Heart left ventricle (tissue), 16 donors: ENCODE data around the gene CHN1. TPM values are rescaled to one million over a fixed set of nuclear protein-coding genes. Genes with fewer than 3 reads are reported as not detected.

ENCODE experiments used
- ATAC-seq, 4 donors: fragments of 200-7000 bp; cut with Tn5 transposase; one replicate each; pipeline ENCODE4 v1.9.1; 2020 to 2022; ENCODE audit warnings: moderate library complexity in 4 of 4, mild to moderate bottlenecking in 3 of 4, moderate number of reproducible peaks in 1 of 4
- DNase-seq, 5 donors: peaks; one replicate each; pipeline ENCODE4 v3.0.0-alpha.2; 2020
- H3K27ac ChIP-seq, 12 donors: fragments of 200-600 bp; sonication (generic) in 4 of 12; one replicate each; pipeline versions ENCODE4 v1.5.0 to v1.8.0; 2016 to 2022; ENCODE audit warnings: mild to moderate bottlenecking in 2 of 12
- H3K27me3 ChIP-seq, 9 donors: fragments of 200-600 bp; sonication (generic) in 2 of 9; one replicate each; pipeline versions ENCODE4 v1.5.1 to v1.8.0; 2016 to 2022; ENCODE audit warnings: mild to moderate bottlenecking in 3 of 9
- H3K36me3 ChIP-seq, 9 donors: fragments of 200-600 bp; sonication (generic) in 2 of 9; one replicate each; pipeline versions ENCODE4 v1.5.0 to v1.8.0; 2018 to 2022; ENCODE audit warnings: mild to moderate bottlenecking in 2 of 9
- H3K4me1 ChIP-seq, 12 donors: fragments of 200-600 bp; sonication (generic) in 4 of 12; one replicate each; pipeline versions ENCODE4 v1.5.0 to v1.8.0; 2016 to 2022; ENCODE audit warnings: mild to moderate bottlenecking in 3 of 12
- H3K4me3 ChIP-seq, 12 donors: fragments of 200-600 bp; sonication (generic) in 4 of 12; one replicate each; pipeline versions ENCODE4 v1.5.0 to v1.8.0; 2017 to 2022; ENCODE audit warnings: mild to moderate bottlenecking in 9 of 12, moderate library complexity in 4 of 12
- H3K9me3 ChIP-seq, 12 donors: fragments of 200-600 bp; sonication (generic) in 4 of 12; one replicate each; pipeline versions ENCODE4 v1.5.0 to v1.8.0; 2016 to 2022; ENCODE audit warnings: mild to moderate bottlenecking in 1 of 12
- POLR2A ChIP-seq, 2 donors: fragments of 450-650 bp; IDR thresholded peaks; one replicate each; pipeline ENCODE4 v1.6.1; 2017; ENCODE audit warnings: antibody characterized with exemption in 2 of 2, mild to moderate bottlenecking in 2 of 2, moderate library complexity in 2 of 2
- WGBS, 4 donors: extraction: QIAGEN DNeasy Blood & Tissue Kit in 2 of 4; methylation state at CpG; one replicate each; pipeline versions ENCODE4 v1.1.5 to v1.1.7; 2013 to 2018; 5-methylcytosine and 5-hydroxymethylcytosine counted together
- intact Hi-C, 10 donors: fragments of 100-400 bp; cut with DNase I; formaldehyde crosslinking; loops; one replicate each; pipeline versions ENCODE4 v1.11.1 to v1.14.2; 2022
- polyA plus RNA-seq, 2 donors: library from polyadenylated mRNA; stranded (reverse); fragments of 200-250 nt; gene quantifications; one replicate each; pipeline ENCODE4 v1.2.3, GENCODE V29; 2013
- total RNA-seq, 9 donors: library from RNA; depleted of rRNA in 2 of 9; stranded (reverse); fragments of >200 nt in 2 of 9; fragmentation: NEBNext Ultra II Directional in 3 of 9; extraction: Animal tissue kit (Norgen Biotek cat#: 25700) in 3 of 9; gene quantifications; one replicate each; pipeline versions ENCODE4 v1.1.0 to v1.2.4, GENCODE V29; 2016 to 2023
- TF ChIP-seq, protein P1 (sequence below), 12 donors: fragments of 200-600 bp; sonication (generic) in 4 of 12; IDR thresholded peaks; one replicate each; pipeline versions ENCODE4 v1.5.0 to v1.8.0; 2018 to 2022; ENCODE audit warnings: antibody characterized with exemption in 12 of 12, mild to moderate bottlenecking in 5 of 12
- donor health status: ischemic (EF 13 %, LVEDD 7.1; RV severe dilation, severe dysfunction).
- donor health status: healthy with polysubstance abuse.
- donor health status: DM: no; HTN: yes; CAD: no.
- donor health status: DM: no; HTN: no; CAD: no.
- donor health status: ischemic (EF 25% LVEDD 6.9; RV normal size, moderate dysfunction).
- donor health status: ischemic (EF 25% LVEDD 5.7; RV mildly dilated, moderate dysfunction).
- donor health status: healthy.
- donor health status: DM: yes; HTN: yes; CAD: no.
- donor health status: ischemic (EF 35%, LVEDD 5.7; RV mildly dilated, moderate dysfunction).
- donor health status: nonischemic (EF 11% LVEDD 7.7; RV severe dilation, severe dysfunction).
- donor health status: DM: yes; HTN: yes; CAD: no.
- donor health status: PGD.
- donor health status: ischemic (EF 29% LVEDD 5.4; RV normal size, mild dysfunction).
- donor health status: nonischemic (EF 23%, LVEDD 6.1; RV moderate dilation, normal function).

The CHN1 gene
- total and polyA plus RNA-seq, 11 donors, result 6.9 to 24.3 (median 19.2) TPM

DNA sequence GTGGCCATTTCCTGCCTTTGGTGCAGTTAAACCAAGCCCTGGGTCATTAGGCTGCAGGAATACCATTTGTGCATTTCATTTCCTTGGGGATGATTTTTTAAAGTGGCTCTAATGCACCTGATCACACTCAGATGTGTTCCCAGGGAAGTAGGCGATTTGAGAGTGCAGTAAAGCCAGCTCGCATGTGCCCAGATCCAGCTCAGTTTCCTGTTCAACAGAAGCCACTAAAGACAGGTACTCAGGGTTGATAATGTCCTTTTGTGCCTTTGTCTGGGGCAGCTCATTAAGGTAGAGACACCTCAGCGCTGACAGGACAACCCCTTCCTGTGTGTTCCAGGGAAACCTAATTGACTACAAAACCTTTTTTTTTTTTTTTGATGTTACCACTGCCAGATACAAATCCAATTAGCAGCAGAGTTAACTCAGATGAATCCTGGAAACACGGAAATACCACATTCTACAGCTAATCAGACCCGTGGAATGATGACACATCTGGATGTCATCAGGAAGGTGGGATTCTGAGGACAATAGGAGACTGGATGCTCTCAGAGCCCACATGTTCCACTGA is 225.7 kb downstream of the CHN1 start:
- H3K4me3 ChIP-seq, result no peak overlapping the region
- 87 to 92% (median 88%) methylated on average over 5 of the region's 5 CpGs for WGBS, 4 donors
- peak overlapping the region in 4 of 12 donors; percentile 19 to 65 (median 56) for H3K27ac ChIP-seq
- no peaks in the 10 kb centered on the region for H3K27me3 ChIP-seq
- intact Hi-C loops, result loop anchor here in 2 of 10 donors (10.0 kb wide), 2 partner anchors 105 to 125 kb away; no protein-coding TSS in a partner anchor
- no peaks in the 10 kb centered on the region for H3K9me3 ChIP-seq
- no peaks in the 10 kb centered on the region for H3K36me3 ChIP-seq
- no peak for ATAC-seq
- TF ChIP-seq, protein P1, sequence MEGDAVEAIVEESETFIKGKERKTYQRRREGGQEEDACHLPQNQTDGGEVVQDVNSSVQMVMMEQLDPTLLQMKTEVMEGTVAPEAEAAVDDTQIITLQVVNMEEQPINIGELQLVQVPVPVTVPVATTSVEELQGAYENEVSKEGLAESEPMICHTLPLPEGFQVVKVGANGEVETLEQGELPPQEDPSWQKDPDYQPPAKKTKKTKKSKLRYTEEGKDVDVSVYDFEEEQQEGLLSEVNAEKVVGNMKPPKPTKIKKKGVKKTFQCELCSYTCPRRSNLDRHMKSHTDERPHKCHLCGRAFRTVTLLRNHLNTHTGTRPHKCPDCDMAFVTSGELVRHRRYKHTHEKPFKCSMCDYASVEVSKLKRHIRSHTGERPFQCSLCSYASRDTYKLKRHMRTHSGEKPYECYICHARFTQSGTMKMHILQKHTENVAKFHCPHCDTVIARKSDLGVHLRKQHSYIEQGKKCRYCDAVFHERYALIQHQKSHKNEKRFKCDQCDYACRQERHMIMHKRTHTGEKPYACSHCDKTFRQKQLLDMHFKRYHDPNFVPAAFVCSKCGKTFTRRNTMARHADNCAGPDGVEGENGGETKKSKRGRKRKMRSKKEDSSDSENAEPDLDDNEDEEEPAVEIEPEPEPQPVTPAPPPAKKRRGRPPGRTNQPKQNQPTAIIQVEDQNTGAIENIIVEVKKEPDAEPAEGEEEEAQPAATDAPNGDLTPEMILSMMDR (IDR thresholded peaks at IDR 0.05), result no peak
- TF ChIP-seq POLR2A (IDR thresholded peaks at IDR 0.05), result no peak
- H3K4me1 ChIP-seq, result peaks cover 0 to 21% (median 1%) of the 10 kb centered on the region in 12 donors
- no peak for DNase-seq

DNA sequence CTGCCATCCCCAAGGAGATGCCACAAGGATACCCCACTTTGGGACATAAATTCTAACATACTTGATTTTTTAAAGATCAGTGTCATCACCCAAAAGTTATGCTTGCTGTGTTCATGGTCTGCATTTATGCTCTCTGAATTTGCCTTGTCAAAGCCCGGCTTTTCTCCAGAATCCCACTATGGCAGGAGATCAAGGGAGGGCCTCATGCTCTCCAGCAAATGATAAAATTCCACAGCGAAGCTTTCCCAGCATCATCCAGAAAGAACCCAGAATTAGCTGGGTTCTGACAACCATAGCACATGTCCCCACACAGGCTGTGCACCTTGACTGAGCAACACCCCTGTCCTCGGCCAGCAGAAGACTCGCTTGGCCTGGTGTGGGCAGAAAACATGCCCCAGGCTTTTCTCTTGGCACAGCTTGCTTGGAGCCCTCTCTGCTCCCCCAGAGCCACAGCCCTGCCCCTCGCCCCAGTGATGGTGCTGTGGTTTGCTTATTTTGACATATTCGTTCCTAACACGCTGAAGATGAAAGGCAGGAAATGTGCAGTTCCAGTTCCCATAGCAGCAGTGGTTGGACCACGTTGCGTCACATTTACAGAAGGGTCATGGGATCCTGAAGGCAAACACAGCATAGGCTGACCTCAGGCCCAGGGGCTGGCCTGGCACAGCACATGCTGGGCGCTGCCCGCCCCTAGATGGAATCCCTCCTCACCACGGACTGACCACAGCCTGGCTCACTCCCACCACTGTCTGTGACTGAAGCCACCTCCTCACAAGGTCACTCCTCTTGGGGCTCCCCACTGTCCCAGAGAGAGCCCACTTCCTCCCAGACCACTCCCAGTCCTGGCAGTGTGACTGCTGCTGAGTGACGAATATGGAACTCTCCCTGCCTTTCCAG is 226.8 kb downstream of the CHN1 start:
- 65 to 73% (median 69%) methylated on average over 12 to 13 of the region's 13 CpGs for WGBS, 4 donors
- H3K4me1 ChIP-seq, result peaks cover 0 to 21% (median 1%) of the 10 kb centered on the region in 12 donors
- no peak overlapping the region for H3K4me3 ChIP-seq

DNA sequence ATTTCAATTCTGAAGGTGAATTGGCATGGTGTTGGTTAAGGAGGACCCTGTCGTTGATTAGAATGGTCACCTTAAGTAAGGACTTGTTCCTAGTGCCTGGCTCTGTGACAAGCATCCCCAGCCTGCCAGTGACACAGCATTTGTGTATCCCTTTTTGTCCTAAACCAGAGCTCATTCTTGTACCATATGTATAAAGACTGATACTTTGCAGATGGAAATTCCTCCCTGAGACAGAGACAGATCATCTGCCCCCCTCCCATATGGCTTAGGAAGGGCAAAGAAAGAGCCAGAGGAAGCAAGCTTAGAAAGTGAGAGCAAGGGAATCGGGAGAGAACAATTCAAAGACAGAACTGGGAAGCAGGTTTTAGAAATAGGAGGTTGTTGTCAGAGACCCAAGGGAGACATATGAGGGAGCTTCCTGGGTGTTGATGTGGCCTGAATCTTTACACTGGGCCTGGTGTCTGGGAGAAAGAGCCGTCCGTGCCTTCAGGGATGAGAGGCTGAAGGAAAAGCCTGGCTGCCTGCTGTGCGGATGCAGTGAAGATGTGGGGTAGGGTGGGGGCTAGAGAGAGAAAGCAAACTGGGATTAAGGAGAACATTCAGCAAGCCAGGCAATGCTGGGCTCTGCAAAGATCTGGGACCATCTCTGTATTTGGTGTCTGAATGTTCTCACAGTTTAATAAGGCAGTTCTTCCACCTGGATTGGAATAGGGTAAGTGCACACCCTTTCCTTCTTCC is 227.7 kb downstream of the CHN1 start:
- Histone ChIP-seq H3K4me1 (peaks cover 0 to 21% (median 3%) of the 10 kb centered on the region in 12 donors), H3K4me3 (no peak overlapping the region), H3K27me3 (no peaks in the 10 kb centered on the region), H3K9me3 (no peaks in the 10 kb centered on the region), H3K36me3 (no peaks in the 10 kb centered on the region), H3K27ac (peak overlapping the region in 5 of 12 donors; percentile 51 to 65 (median 57))
- DNase-seq (no peak), ATAC-seq (no peak)
- TF ChIP-seq, protein P1 (IDR thresholded peaks at IDR 0.05), result no peak
- TF ChIP-seq POLR2A (IDR thresholded peaks at IDR 0.05), result no peak
- 73 to 92% (median 77%) methylated on average over 5 of the region's 5 CpGs for WGBS, 4 donors
- intact Hi-C loops, result loop anchor here in 3 of 10 donors (2.0 to 10.0 kb wide), 3 partner anchors 107 to 207 kb away; no protein-coding TSS in a partner anchor

More for the DNA sequence above, 226.8 kb downstream of the CHN1 start:
- H3K9me3 ChIP-seq, result no peaks in the 10 kb centered on the region
- TF ChIP-seq, protein P1 (IDR thresholded peaks at IDR 0.05), result no peak
- TF ChIP-seq POLR2A (IDR thresholded peaks at IDR 0.05), result no peak
- H3K36me3 ChIP-seq, result no peaks in the 10 kb centered on the region
- intact Hi-C loops, result loop anchor here in 2 of 10 donors (10.0 kb wide), 2 partner anchors 106 to 126 kb away; no protein-coding TSS in a partner anchor
- no peaks in the 10 kb centered on the region for H3K27me3 ChIP-seq
- DNase-seq, result peak; percentile 42 to 70 (median 58)
- peak overlapping the region in 7 of 12 donors; percentile 5 to 65 (median 54) for H3K27ac ChIP-seq
- ATAC-seq, result peak; percentile 64 to 85 (median 84)
